ENCODE measurements around the gene ESR2.
"Not testable (repeated sequence)": the region's sequence is repeated elsewhere in the genome, so short reads cannot be mapped to it uniquely, and the experiment has no call there.

ESR2 gene

GRCh38 chr14:64201296-64201695, 92.9 kb downstream of the ESR2 start:
- no peak for DNase-seq (ENCODE audit: low read depth in 4 of 4, low spot score in 1 of 4)

DNA sequence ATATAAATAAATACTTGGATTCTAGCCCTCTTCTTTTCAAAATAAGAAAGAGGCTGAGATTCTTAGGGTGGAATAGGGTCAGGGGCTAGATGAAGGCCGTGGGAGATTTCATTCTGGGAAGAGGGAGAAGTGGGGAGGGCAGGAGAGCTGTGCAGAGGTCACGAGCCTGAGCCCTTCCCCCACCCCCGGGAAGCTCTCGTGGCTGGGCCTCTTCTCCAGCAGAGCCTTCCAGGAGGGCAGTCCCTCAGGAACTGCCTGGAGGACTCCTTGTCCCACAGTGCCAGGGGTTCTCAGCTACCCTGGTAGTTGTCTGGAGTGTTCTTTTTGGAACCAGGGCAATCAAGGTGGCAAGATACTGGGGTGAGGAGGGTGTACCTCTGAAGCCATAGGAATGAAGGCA, 94.0 kb downstream of the ESR2 start:
- DNase-seq (ENCODE audit: low read depth in 4 of 4, low spot score in 1 of 4) = no peak

DNA sequence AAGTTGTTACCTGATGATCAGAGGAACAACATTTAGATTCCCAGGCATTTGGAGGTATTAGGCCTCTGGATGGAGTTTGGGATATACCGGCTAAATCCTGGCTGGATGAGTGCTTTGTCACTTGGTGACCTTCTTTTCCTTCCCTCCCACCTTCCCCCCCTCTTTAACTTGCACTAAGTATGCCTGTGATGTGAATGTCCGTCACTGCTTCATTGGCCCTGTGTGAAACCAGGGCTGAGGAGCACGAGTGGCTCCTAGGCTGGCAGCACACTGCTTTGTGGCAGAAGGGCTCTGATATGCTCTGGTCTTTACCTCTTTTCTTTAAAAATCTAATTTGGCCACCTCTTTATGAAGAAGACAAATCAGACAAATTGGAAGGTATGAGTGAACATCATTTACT, 95.7 kb downstream of the ESR2 start:
- DNase-seq (ENCODE audit: low read depth in 4 of 4, low spot score in 1 of 4) = no peak

DNA sequence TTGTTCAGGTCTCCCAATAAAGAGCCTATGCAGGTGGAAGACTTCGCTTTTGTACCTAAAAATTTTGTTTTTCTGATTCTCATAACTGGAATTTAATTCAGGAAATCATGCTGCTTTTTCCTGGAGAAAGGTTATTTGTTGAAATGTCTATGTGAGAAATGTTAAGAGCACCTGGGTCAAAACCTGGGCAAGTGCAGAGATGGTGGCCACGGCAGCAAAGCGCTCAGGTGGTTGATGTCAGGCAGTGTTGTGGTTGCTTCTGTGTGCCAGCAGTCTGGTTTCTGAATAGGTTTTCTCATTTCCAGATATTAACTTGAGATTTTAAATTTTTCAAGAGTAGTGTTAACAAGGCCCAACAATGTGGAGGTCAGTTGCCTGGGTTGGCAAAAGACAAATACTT, 96.2 kb downstream of the ESR2 start:
- DNase-seq (ENCODE audit: low read depth in 4 of 4, low spot score in 1 of 4) = no peak

GRCh38 chr14:64196814-64197411, 97.3 kb downstream of the ESR2 start:
- no peak for DNase-seq (ENCODE audit: low read depth in 4 of 4, low spot score in 1 of 4)

DNA sequence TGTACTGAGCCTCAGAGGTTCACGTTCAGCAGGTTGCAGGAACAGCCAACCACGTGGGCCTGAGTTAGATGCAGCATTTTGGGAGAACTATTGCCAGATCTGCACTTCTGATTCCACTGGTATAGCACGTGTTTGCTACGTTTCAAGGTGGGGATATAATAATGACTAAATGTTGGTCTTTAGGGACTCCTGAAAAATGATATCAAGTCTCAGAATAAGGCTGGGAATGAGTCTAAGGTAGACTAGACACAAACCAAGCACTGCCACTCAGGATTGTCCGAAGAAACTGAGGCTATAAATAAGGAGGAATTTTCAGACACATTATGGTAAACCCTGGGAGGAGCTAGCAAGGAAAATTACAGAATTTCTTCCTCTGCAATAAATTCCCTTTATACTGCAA, 98.1 kb downstream of the ESR2 start:
- DNase-seq (ENCODE audit: low read depth in 4 of 4, low spot score in 1 of 4) = no peak

DNA sequence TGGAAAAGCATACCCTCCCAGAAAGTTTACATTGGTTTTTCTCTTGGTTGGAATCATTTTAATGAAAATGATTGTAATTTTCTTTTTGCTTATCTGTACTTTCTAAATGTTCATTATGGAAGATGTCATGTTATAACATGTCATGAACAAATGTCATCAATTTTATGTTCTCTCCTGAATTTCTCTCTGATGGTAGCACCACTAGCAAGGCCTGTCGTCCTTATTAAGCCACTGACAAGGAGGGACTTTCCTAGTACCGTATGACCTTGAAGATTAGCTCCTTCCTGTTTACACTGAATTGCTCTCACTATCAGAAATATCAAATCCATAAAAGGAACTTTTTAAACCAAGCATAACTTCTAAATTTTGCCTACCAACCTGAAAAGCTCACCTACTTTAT, 99.0 kb downstream of the ESR2 start:
- no peak for DNase-seq (ENCODE audit: low read depth in 4 of 4, low spot score in 1 of 4)

- no peak for DNase-seq (ENCODE audit: low read depth in 4 of 4, low spot score in 1 of 4)
Observed at GRCh38 chr14:64194404-64194803, 99.8 kb downstream of the ESR2 start.

- no peak for DNase-seq (ENCODE audit: low read depth in 4 of 4, low spot score in 1 of 4)
Observed at GRCh38 chr14:64193821-64194220, 100.3 kb downstream of the ESR2 start.

GRCh38 chr14:64191756-64192155, 102.4 kb downstream of the ESR2 start:
- no peak for DNase-seq (ENCODE audit: low read depth in 4 of 4, low spot score in 1 of 4)

DNA sequence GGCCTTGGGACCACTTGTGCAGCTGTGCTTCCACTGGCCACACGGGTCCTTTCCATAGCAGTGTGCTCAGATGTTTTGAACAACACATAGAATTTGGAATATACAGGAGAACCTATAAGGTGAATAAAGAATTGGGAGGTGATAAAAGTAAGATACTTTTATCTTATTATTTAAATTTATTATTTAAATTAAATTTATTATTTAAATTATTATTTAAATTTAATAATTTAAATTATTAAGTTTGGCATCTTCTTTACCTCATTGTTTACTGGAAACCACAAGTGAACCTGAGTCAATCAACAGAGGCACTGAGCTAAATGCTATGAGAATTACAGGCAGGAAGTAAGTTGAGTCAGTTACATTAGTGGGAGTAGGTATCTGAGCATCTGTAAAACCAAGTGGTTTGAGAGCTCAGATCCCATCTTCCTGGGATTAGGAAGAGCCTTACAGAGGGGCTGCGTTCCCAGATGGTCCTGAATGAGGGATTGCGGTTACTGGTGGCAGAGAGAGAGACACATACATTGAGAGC, 103.1 kb downstream of the ESR2 start:
- DNase-seq (ENCODE audit: low read depth in 4 of 4, low spot score in 1 of 4) = no peak

GRCh38 chr14:64187331-64187730, 106.8 kb downstream of the ESR2 start:
- DNase-seq (ENCODE audit: low read depth in 4 of 4, low spot score in 1 of 4) = no peak

DNA sequence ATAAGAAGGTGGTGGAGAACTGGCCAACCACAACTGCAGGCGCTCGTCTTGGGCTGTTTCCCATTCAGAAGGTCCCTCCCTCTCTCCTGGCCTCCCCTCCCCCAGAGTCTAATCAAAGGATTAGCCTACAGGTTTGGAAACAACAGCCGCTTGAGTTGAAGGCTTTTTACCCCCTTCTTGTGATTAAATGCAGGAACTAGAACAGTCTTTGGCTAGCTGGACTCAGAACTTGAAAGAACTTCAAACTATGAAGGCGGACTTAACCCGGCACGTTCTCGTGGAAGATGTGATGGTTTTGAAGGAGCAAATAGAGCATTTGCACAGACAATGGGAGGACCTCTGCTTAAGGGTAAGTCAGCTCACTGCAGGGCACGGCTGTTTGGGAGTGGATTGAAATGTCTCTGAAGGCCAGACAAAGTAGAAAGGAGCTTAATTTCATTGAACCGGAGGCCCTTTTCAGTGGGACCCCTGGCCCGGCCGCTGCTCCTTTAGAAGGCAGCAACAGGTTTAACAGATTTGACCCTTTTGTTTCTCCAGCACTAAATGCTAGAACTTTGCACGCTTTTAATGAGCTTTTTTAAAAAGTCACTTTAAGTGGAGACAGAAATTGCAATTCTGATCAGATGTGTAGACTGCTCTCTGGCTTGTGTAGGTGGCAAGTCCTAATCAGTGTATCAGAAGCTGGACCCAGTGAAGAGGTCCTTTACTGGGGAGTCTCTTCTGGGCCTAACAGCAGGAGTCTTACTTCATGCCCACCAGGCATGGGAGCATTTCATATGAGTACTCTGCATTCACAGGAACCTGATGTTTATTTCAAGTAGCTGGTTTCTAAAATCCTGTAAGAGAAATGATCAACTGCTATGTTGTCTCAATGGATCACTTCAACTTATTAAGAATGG, 107.7 kb downstream of the ESR2 start:
- no peak for DNase-seq (ENCODE audit: low read depth in 4 of 4, low spot score in 1 of 4)

- DNase-seq (ENCODE audit: low read depth in 4 of 4, low spot score in 1 of 4) = no peak
Observed at GRCh38 chr14:64185184-64185583, 109.0 kb downstream of the ESR2 start.

GRCh38 chr14:64184103-64184729, 110.0 kb downstream of the ESR2 start:
- DNase-seq (ENCODE audit: low read depth in 4 of 4, low spot score in 1 of 4) = no peak

DNA sequence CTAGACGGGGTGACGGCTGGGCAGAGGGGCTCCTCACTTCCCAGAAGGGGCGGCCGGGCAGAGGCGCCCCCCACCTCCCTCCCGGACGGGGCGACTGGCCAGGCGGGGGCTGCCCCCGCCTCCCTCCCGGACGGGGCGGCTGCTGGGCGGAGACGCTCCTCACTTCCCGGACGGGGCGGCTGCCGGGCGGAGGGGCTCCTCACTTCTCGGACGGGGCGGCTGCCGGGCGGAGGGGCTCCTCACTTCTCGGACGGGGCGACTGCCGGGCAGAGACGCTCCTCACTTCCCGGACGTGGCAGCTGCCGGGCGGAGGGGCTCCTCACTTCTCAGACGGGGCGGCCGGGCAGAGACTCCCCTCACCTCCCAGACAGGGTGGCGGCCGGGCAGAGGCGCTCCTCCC, 111.3 kb downstream of the ESR2 start:
- DNase-seq (ENCODE audit: low read depth in 4 of 4, low spot score in 1 of 4) = not testable (repeated sequence)

- DNase-seq (ENCODE audit: low read depth in 4 of 4, low spot score in 1 of 4) = no peak
Observed at GRCh38 chr14:64178814-64179213, 115.4 kb downstream of the ESR2 start.

DNA sequence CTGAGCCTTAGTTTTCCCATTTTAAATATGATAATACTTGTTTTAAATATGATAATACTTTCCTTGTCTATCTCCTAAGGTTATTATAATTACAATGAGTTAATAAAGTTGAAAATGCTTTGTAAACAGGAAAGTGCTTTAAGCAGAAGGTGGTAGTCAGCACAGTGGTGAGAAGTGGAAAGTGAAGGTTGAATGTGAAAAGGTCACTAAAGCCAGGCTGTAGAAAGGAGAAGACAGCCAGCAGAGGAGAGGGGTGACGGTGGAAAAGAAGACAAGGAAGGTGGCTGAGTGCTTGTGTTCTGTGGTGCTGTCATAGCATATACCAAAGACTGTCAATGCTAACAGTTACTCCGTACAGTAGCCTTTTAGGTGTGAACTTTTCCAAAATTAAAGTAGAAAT, 117.8 kb downstream of the ESR2 start:
- no peak for DNase-seq (ENCODE audit: low read depth in 4 of 4, low spot score in 1 of 4)

DNA sequence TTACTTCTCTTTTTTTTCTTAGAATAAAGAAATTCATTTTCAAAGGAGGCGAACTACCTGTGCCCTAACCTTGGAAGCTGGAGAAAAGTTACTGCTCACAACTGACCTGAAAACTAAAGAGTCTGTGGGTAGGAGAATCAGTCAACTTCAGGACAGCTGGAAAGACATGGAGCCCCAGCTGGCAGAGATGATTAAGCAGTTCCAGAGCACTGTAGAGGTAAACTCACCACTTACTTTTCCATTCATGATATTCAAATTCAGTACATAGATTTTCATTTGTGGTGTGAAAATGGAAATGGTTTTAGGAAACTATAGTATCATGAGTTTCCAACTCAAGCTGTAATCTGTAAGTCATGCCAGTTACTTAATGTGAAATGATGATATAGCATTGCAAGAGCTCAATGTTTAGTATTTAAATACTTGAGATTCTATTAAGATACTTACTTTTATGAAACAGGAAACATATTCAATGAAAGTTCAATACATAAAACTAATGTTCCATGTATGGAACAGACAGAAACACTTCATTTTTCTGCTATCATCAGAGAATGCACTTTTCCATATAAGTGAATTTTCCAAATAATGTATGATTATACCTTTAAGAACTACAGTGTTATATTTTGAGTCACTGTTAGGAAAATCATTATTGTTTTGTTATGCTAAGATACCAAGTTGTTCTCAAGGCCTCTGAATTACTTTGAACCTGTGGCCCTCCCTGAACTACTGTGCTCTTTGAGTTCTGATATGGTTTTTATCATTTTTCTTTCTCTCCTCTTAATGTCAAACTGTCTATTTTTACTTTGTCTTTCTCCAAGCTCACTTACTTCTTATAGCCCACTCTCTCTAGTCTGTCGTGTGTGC, 119.0 kb downstream of the ESR2 start:
- peak in 1 of 4 experiments; percentile 8 for DNase-seq (ENCODE audit: low read depth in 4 of 4, low spot score in 1 of 4)

DNA sequence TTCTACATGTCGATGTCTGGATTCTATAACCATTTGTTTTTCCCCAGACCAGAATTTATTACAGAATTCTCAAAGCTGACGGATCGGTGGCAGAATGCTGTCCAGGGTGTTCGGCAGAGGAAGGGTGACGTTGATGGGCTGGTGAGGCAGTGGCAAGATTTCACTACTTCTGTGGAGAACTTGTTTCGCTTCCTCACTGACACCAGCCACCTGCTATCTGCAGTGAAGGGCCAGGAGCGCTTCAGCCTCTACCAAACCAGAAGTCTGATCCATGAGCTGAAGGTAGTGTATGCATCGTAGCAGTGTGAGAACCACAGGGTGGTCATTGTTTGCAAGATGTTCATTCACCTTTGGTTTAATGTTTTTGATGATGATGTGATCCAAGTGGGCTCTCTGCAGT, 124.0 kb downstream of the ESR2 start:
- no peak for DNase-seq (ENCODE audit: low read depth in 4 of 4, low spot score in 1 of 4)

DNA sequence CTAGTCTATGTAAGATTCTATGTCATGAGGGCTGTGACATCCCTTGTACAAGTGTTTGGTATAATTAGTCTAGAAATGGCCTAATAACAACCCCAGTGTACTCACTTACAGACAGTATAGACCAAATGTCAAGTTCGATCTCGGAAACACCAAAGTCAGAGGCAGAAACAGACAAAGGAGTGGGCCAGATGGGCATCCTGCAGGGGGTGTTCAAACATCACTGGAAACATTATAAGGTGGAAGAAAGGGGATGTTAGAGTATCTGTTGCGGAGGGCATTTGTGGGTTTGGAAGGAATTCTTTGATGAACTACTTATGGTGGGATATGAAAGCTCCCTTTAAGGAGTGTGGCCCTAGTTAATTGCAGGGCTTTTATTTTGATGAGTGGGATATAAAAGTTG, 134.6 kb downstream of the ESR2 start:
- no peak for DNase-seq (ENCODE audit: low read depth in 4 of 4, low spot score in 1 of 4)
